Peyer's patch (tissue), 4 donors: Measurements from ENCODE around the gene UNC5CL.

ENCODE experiments used
- POLR2A ChIP-seq, 2 donors: fragments of 450-650 bp; IDR thresholded peaks; one replicate each; pipeline ENCODE4 v1.5.1; 2017; ENCODE audit warnings: antibody characterized with exemption in 2 of 2, mild to moderate bottlenecking in 2 of 2, moderate library complexity in 2 of 2
- TF ChIP-seq, protein P1 (sequence below), 6 experiments: fragments of 450-650 bp in 4 of 6; fragments of 200-600 bp in 2 of 6; sonication (generic) in 1 of 6; IDR thresholded peaks; one replicate each; pipeline ENCODE4 v1.5.1; 2017 to 2019; ENCODE audit warnings: antibody characterized with exemption in 6 of 6, mild to moderate bottlenecking in 3 of 6, moderate library complexity in 1 of 6

DNA sequence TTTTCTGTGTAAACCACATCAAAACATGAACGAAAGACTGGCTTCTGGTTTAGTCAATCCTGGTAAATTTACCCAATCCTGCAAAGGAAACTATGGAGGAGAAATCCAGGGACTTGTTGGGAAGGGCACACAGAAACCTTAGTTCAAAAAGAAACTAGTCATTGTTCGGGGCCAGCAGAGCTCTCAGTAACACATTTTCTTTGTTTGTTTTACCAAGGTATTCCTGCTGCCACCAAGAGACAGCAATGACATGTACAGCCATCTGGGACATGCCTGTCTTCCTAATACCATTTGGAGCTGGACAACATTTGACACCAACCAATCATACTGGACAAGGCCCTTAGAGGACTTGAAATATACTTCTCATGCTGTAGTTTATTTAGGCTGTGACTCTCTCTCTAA lies 24.9 kb upstream of the UNC5CL start:
- TF ChIP-seq, protein P1, sequence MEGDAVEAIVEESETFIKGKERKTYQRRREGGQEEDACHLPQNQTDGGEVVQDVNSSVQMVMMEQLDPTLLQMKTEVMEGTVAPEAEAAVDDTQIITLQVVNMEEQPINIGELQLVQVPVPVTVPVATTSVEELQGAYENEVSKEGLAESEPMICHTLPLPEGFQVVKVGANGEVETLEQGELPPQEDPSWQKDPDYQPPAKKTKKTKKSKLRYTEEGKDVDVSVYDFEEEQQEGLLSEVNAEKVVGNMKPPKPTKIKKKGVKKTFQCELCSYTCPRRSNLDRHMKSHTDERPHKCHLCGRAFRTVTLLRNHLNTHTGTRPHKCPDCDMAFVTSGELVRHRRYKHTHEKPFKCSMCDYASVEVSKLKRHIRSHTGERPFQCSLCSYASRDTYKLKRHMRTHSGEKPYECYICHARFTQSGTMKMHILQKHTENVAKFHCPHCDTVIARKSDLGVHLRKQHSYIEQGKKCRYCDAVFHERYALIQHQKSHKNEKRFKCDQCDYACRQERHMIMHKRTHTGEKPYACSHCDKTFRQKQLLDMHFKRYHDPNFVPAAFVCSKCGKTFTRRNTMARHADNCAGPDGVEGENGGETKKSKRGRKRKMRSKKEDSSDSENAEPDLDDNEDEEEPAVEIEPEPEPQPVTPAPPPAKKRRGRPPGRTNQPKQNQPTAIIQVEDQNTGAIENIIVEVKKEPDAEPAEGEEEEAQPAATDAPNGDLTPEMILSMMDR (IDR thresholded peaks at IDR 0.05) = no peak
- TF ChIP-seq POLR2A (IDR thresholded peaks at IDR 0.05) = no peak
